ENCODE results near the gene SMARCA1. TPM values are rescaled to one million over a fixed set of nuclear protein-coding genes. Genes with fewer than 3 reads are reported as not detected.

Gene SMARCA1, protein sequence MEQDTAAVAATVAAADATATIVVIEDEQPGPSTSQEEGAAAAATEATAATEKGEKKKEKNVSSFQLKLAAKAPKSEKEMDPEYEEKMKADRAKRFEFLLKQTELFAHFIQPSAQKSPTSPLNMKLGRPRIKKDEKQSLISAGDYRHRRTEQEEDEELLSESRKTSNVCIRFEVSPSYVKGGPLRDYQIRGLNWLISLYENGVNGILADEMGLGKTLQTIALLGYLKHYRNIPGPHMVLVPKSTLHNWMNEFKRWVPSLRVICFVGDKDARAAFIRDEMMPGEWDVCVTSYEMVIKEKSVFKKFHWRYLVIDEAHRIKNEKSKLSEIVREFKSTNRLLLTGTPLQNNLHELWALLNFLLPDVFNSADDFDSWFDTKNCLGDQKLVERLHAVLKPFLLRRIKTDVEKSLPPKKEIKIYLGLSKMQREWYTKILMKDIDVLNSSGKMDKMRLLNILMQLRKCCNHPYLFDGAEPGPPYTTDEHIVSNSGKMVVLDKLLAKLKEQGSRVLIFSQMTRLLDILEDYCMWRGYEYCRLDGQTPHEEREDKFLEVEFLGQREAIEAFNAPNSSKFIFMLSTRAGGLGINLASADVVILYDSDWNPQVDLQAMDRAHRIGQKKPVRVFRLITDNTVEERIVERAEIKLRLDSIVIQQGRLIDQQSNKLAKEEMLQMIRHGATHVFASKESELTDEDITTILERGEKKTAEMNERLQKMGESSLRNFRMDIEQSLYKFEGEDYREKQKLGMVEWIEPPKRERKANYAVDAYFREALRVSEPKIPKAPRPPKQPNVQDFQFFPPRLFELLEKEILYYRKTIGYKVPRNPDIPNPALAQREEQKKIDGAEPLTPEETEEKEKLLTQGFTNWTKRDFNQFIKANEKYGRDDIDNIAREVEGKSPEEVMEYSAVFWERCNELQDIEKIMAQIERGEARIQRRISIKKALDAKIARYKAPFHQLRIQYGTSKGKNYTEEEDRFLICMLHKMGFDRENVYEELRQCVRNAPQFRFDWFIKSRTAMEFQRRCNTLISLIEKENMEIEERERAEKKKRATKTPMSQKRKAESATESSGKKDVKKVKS
- total RNA-seq, result 28.8 and 51.4 TPM in 2 replicates

DNA sequence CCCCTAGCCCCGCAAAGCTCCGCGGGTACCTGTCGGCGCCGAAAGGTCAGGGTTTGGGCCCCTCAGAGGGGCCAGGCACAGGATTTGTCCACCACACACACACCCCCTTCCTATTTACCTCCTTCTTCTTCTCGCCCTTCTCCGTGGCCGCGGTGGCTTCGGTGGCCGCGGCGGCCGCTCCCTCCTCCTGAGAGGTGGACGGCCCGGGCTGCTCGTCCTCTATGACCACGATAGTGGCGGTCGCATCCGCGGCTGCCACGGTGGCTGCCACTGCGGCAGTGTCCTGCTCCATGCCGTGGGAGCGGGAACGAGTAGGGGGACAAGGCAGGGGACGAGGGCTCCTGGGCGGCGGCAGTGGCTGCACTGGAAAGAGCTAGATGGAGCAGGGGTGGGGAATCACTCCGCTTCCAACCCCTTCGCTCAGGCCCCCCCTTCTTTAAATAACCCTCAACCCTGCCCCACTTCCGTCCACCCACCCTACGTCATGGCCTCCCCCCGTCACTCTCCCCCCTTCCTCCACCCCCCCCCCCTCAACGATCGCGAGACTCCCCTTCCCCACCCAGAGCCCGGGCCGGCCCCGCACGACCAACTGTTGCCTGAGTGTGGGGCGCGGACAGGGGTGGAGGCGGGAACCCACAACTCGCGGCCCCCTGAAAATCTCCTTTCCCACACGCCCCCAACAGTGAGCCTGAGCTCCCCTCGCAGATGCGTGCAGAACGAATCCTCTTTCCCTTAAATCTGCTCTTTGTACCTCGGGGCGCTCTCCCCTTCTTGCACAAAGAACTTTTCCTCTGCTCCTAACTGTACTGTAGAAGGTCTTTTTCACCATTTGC is at the start of gene SMARCA1:
Gene SMARCA1, minus strand, starts transcription at position 412 of the 833 bp plus-strand sequence. Its CDS starts 120 bp downstream, at position 292.

DNA sequence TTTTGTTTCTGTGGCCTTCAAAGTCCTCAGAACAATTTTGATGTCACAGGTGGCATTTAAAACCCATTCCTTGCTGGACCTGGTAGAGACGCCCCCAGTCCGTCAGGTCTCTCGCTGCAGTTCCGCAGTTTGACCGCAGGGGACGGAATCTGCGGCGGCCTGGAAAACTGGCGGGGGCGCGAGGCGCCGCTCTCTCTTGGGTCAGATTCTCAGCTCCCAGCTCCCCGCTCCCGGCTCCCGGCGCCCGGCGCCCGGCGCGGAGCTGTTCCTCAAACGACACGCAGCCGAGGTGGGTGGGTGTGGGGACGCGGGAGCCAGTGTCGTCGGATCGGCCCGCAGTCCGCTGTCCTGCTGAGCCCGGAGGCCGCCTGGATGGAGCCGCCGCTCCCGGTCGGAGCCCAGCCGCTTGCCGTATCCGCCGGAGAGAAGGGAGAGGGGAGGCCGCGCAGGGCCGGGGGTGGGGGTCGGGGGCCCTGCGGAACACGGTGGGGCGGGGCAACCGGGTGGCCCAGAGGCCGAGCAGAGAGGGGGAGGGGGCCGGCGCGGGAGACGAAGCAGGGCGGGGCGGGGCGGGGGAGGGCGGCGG is 16.9 kb upstream of the SMARCA1 start, which contains the start of gene OCRL:
Gene OCRL, plus strand, starts transcription at position 192 of the 586 bp plus-strand sequence. Its CDS starts 181 bp downstream, at position 373.

Other genes starting within 250 kb of the SMARCA1 start
- gene OCRL, start 16.8 kb upstream of the SMARCA1 start, total RNA-seq, result 12.3 and 13.1 TPM in 2 replicates
- gene APLN, start 131.5 kb upstream of the SMARCA1 start, total RNA-seq, result 4.0 and 4.7 TPM in 2 replicates
- 1.3 TPM in 1 of 2 replicates, not detected in the other for gene XPNPEP2, start 215.5 kb upstream of the SMARCA1 start, total RNA-seq